Ecto neural progenitor cell (in vitro differentiated cells): Measurements from ENCODE around the gene ACTR3C.

Experiments used
- DNase-seq: peaks from one replicate; pipeline ENCODE4 v3.0.0-alpha.2; 2018; ENCODE audit warnings: low spot score

Gene ACTR3C

GRCh38 chr7:150358988-150359621 lies 35.8 kb upstream of the ACTR3C start:
- DNase-seq, result no peak

GRCh38 chr7:150358433-150358832 lies 35.1 kb upstream of the ACTR3C start:
- no peak for DNase-seq

DNA sequence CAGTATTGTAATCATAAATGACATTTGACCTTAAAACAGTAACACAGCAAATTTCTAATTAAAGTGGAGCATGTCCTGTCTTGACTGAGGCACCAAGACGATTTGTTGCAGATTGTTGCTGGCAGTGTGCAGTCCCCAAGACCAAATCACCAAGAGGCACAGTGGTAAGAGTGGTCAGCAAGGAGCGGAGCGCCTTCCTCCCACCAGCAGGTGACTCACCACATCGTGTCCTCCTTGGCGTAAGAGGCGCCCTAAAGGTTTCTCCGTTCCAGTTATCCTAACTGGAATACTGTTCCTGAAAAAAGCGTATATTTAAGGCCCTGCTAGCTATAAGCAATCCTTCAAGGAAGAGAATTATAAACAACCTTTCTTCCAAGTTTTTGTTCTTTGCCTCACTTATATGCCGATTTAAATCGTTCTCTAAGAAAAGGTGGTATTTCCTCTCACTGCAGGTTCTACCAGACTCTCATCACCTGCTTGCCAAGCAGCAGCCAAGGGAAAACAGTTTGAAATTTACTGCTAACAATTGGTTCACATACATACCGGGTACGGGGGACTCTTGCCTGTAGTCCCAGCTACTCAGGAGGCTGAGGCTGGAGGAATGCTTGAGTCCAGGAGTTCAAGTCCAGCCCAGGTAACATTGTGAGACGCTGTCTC lies 34.6 kb upstream of the ACTR3C start:
- no peak for DNase-seq

GRCh38 chr7:150357270-150357669 lies 33.9 kb upstream of the ACTR3C start:
- DNase-seq, result no peak

DNA sequence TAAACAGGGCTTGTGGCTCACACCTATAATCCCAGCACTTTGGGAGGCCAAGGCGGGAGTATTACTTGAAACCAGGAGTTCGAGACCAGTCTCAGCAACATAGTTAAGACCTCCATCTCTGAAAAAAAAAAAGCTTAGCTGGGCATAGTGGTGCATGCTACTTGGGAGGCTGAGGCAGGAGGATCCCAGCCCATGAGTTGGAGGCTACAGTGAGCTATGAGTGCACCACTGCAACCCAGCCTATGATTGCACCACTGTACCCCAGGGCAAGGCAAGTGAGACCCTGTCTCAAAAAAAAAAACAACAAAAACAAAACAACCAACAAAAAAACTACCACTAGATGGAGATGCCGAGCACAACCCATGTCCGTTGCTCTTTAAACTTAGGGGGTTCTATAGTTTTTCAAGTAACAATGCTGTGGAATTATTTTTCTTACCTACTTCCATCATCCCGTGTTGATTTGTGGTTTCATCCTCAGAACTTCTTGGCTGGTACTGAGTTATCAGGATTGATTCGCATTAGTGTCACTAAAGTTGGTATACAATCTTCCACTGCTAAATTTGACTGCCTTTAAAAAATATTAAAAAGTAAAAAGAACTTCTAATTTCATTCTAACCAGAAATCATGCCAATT lies 33.0 kb upstream of the ACTR3C start:
- DNase-seq, result no peak

GRCh38 chr7:150355666-150356059 lies 32.3 kb upstream of the ACTR3C start:
- no peak for DNase-seq

DNA sequence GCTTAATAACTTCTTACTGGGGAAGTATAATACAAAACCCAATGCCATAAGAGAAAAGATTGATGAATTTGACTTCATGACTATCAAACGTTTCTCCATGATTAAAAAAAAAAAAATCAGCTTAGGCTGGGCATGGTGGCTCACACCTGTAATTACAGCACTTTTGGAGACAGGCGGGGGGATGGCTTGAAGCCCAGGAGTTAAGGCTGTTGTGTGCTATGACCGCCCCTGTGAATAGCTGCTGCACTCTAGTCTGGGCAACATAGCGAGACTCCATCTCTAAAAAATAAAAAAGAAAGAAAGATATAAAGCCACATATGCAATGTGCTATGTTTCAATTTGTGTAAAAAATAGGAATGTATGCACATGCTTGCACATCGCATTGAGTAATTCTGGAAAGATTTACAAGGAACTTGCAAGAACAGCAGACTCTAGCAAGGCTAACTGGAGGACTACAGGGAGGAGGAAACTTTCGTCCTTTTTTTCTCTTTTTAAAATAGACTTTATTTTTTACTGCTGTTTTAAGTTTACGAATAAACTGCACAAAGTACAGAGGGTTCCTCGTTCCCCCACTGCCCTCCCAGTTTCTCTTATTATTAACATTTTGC lies 28.3 kb upstream of the ACTR3C start:
- no peak for DNase-seq

DNA sequence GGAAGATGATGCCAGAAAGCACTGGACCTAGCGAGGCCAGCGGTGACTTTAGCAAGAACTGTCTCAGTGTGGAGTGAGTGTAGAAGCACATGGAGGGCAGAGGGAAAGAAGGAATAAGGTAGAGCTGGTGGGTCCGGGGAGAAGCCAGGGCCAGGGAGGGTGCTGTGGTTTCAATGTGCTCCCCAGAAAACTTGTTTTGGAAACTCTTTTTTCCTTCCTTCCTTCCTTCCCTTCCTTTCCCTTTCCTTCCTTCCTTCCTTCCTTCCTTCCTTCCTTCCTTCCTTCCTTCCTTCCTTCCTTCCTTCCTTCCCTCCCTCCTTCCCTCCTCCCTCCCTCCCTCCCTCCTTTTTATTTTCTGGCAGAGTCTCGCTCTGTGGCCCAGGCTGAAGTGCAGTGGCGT lies 23.6 kb upstream of the ACTR3C start:
- DNase-seq, result no peak

DNA sequence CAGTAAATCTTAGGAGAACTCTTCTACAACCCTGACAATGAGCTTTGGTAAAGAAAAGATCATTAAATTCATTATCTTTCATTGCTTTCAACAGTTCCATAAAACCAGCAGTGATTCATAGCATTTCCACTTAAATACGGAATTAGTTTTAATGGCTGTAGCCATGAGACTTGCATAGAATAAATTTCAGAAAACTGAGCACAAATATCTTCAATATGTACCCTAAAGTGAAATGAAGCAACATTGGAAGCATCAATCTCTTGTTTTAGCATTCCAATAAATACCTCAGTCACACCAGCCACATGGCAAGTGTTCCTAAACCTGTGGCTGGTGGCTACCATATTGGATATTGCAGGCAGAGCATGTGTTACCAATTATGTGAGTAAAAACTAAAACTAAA lies 21.7 kb upstream of the ACTR3C start:
- no peak for DNase-seq

DNA sequence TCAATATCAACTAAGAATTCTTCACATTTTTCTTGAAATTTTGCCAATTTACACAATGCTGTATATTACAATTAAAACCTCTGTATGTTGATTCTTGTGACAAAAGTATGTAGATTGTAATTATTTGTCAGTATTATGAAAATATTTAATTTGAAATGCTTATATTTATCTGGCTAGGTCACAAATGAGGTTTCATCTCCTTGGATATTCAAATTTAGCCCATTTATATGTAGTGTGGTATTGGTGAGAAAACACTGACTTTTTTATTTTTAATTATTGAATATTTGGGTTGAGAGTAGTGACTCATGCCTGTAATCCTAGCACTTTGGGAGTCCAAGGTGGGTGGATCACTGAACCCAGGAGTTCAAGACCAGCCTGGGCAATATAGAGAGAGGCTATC lies 21.0 kb upstream of the ACTR3C start:
- no peak for DNase-seq

DNA sequence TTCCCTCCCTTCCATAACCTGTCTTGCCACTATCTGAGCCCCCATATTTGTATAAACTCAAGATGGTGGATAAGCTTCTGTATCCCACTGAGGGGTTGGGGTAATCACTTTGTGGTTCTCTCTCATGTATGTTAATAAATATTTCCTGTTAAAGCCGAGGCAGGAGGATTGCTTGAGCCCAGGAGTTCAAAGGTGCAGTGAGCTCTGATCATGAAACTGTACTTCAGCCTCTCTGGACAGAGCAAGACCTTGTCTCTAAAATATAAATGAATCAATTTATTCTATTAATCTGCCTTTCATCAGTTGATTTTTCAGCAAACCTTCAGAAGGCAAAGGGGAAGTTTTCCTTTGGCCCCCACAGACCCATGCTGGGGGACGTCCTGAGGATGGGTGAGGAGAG lies 19.9 kb upstream of the ACTR3C start:
- no peak for DNase-seq

DNA sequence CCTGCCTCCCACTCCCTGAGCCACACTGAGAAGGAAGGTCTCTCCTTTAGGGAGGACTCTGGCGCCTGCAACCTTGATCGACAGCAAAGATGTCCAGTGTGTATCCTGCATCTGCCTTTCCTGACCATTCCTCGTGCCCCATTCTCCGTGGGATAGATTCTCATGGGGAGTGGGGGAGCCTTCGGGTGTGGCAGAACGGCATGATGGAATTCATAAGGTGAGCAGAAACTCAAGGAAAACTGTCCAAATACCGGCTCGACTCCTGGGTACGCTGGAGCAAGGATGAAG lies 18.7 kb upstream of the ACTR3C start:
- no peak for DNase-seq

- no peak for DNase-seq
Measured at GRCh38 chr7:150341263-150342120, 18.1 kb upstream of the ACTR3C start, which contains the start of gene RARRES2. TSS of gene RARRES2 (minus strand) at chr7:150341629. CDS start at chr7:150340609, 1,020 bp downstream.

GRCh38 chr7:150340875-150341262 lies 17.5 kb upstream of the ACTR3C start:
- DNase-seq, result no peak

GRCh38 chr7:150340024-150340749 lies 16.8 kb upstream of the ACTR3C start:
- DNase-seq, result no peak

DNA sequence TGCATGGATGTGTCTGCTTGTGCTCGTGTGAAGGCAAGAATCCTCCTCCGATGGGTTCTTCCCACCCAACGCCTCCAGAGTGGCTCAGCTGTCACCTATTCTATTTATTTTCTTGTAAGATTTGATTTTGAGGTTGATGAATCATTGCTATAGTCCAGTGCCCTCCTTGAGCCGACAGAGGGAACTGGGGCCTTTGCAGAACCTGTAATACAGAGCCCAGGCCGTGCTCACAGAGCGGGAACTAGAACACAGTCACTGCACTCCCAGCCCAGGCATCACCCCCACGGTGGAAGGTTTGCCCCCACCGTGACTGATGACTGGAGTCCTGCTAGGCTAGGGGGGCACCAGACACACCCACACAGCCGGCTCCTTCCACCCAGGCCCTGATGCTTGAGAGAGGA lies 16.1 kb upstream of the ACTR3C start:
- no peak for DNase-seq

DNA sequence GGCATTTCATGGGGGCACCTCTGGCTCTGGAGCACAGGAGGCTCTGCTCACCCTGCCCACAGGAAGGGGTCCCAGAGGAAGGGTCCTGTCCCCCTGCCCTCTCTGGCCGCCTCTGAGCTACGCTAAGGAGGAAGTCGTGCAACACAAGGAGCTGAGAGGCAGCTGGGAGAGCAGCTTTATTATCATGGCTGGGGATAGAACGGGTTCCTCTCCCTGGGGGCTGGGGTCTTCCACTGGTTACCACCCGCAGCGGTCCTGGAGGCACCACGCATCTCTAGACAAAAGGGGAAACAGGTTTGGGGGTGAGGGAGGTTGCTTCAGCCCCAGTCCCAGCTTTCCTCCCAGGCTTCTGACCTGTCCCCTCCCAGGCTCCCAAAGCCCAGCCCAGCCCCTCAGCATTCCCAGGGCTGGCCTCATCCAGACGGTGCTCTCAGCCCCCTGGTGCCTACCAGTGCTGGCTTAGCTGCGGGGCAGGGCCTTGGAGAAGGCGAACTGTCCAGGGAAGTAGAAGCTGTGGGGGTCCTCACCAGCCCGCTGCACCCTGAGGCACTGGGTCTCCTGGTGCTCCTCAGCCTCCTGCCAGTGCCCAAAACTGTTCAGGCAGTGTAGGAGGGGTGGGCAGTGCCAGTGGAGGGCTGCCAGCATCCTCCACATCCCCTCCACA lies 15.0 kb upstream of the ACTR3C start:
- no peak for DNase-seq

DNA sequence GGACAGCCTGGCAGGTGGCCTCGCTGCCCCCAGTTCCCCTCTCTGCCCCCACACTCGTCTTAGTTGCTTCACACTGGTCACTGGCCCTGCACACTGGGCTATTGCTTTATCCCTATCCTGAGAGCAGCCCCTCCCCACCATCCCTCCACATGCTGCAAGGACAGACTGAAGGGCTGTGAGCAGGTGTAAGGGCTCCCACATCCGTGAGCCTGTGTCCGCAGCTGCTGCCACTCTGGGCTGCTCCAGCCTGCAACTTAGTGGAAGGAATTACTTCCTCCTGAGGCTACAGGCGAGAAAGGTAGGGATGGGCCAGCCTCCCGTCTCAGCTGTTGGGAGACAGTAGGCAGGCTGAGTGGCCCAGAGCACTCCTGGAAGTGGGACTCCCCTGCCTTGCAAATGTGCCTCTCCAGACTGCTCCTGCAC lies 14.3 kb upstream of the ACTR3C start:
- no peak for DNase-seq

GRCh38 chr7:150337179-150337578 lies 13.8 kb upstream of the ACTR3C start:
- DNase-seq, result no peak

- no peak for DNase-seq
Measured at GRCh38 chr7:150336746-150337145, 13.4 kb upstream of the ACTR3C start.

- DNase-seq, result no peak
Measured at GRCh38 chr7:150335774-150336112, 12.4 kb upstream of the ACTR3C start.
